ENCODE data around the gene CACNA2D1. TPM values are rescaled to one million over a fixed set of nuclear protein-coding genes. Genes with fewer than 3 reads are reported as not detected.

CACNA2D1 gene
- polyA plus RNA-seq, 2 of the 4 experiments (the other 2 are of a cell fraction), result 18.0 to 32.9 TPM

DNA sequence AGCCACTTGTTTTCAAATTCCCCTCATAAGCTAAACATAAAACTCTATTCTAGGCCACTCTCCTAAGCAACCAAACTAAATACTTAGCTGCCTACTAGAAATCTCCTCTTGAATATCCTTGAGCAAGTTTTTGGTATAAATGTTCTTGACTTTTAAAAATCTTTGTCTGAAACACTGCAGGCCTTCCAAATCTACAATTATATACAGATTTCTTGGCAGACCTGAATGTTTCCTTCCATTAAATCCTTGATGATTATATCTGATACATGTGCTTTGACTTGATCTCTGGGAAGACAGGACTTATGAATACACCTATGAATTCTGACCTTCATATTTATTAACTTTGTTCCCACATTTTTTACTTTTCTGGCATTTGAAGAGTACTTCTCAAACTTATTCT lies 314.5 kb downstream of the CACNA2D1 start (continued):
- TF ChIP-seq EP300 (IDR thresholded peaks at IDR 0.05) (no peak), NFE2L2 (conservative IDR thresholded peaks at IDR 0.05; ENCODE audit: low read length) (no peak), FOXS1 (CRISPR knock-in tag; IDR thresholded peaks at IDR 0.05) (no peak), EHMT2 (IDR thresholded peaks at IDR 0.05; ENCODE audit: low read depth) (no peak), RFX5 (IDR thresholded peaks at IDR 0.05) (no peak), HOXA7 (CRISPR knock-in tag; IDR thresholded peaks at IDR 0.05) (no peak)

DNA sequence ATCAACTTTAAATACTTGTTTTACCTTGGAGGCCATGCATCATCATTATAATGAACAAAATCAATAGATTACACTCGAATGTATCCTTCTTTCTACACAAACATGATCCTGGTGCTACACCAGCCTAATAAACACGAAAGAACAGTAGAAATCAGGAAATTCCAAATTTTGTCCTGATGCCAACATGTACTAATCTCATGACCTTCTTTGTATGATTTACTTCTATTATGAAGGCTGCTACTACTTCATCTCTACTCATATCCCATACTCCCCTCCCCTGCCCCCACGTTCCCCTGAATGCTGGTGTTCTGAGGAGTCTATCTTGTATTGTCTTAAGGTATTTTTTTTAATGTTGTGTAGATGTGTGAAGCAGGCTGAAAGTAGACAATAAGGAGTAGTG lies 315.0 kb downstream of the CACNA2D1 start:
- ATAC-seq (no peak), FAIRE-seq (no peak), DNase-seq (ENCODE audit: low read depth in 1 of 2, low spot score in 1 of 2) (no peak)
- Histone ChIP-seq H3K27ac (no peak overlapping the region), H3K9me3 (no peaks in the 10 kb centered on the region), H3K4me1 (no peaks in the 10 kb centered on the region), H3K4me3 (no peak overlapping the region), H3K4me2 (no peak overlapping the region)
- WGBS (ENCODE audit: missing lambda C conversion rate), result 87% methylated on average over 3 of the region's 3 CpGs
- ChIA-PET POLR2A (no interaction called here), CTCF (no interaction called here)
- TF ChIP-seq CBX2 (IDR thresholded peaks at IDR 0.05; ENCODE audit: borderline replicate concordance, low read depth) (no peak), PBX3 (IDR thresholded peaks at IDR 0.05) (no peak), KDM5A (IDR thresholded peaks at IDR 0.05) (no peak), ZSCAN20 (CRISPR knock-in tag; IDR thresholded peaks at IDR 0.05) (no peak), NR3C1 (IDR thresholded peaks at IDR 0.05) (no peak), HOXB5 (CRISPR knock-in tag; IDR thresholded peaks at IDR 0.05) (no peak), MYC (IDR thresholded peaks at IDR 0.05; ENCODE audit: borderline replicate concordance, low read length) (no peak), BCL3 (IDR thresholded peaks at IDR 0.05) (no peak), ATOH8 (CRISPR knock-in tag; IDR thresholded peaks at IDR 0.05; ENCODE audit: low read depth) (no peak), GATA3 (IDR thresholded peaks at IDR 0.05; ENCODE audit: borderline replicate concordance) (no peak), TP53 (CRISPR knock-in tag; IDR thresholded peaks at IDR 0.05) (no peak), NPAS2 (CRISPR knock-in tag; IDR thresholded peaks at IDR 0.05; ENCODE audit: borderline replicate concordance) (no peak), ZC3H11A (IDR thresholded peaks at IDR 0.05) (no peak), NFE2L2 (conservative IDR thresholded peaks at IDR 0.05; ENCODE audit: low read length) (no peak)
- TF ChIP-seq, protein P1, sequence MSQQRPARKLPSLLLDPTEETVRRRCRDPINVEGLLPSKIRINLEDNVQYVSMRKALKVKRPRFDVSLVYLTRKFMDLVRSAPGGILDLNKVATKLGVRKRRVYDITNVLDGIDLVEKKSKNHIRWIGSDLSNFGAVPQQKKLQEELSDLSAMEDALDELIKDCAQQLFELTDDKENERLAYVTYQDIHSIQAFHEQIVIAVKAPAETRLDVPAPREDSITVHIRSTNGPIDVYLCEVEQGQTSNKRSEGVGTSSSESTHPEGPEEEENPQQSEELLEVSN (IDR thresholded peaks at IDR 0.05; ENCODE audit: borderline replicate concordance, low read depth), result no peak

- POLR2A ChIA-PET, result no interaction called here
- H3K4me3 ChIP-seq, result no peak overlapping the region
- no peak overlapping the region for H3K4me2 ChIP-seq
- no peaks in the 10 kb centered on the region for H3K9me3 ChIP-seq
- no peak for TF ChIP-seq PHF8 (IDR thresholded peaks at IDR 0.05; ENCODE audit: borderline replicate concordance, low read depth)
- no peak for TF ChIP-seq KDM5A (IDR thresholded peaks at IDR 0.05)
- no peak for TF ChIP-seq JUNB (IDR thresholded peaks at IDR 0.05)
- TF ChIP-seq FOSL2 (IDR thresholded peaks at IDR 0.05), result no peak
- no peak for TF ChIP-seq FOSL2 (CRISPR knock-in tag; IDR thresholded peaks at IDR 0.05)
- TF ChIP-seq EP300 (IDR thresholded peaks at IDR 0.05), result no peak
- TF ChIP-seq, protein P2, sequence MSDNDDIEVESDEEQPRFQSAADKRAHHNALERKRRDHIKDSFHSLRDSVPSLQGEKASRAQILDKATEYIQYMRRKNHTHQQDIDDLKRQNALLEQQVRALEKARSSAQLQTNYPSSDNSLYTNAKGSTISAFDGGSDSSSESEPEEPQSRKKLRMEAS (IDR thresholded peaks at IDR 0.05), result no peak
- TF ChIP-seq, protein P3, sequence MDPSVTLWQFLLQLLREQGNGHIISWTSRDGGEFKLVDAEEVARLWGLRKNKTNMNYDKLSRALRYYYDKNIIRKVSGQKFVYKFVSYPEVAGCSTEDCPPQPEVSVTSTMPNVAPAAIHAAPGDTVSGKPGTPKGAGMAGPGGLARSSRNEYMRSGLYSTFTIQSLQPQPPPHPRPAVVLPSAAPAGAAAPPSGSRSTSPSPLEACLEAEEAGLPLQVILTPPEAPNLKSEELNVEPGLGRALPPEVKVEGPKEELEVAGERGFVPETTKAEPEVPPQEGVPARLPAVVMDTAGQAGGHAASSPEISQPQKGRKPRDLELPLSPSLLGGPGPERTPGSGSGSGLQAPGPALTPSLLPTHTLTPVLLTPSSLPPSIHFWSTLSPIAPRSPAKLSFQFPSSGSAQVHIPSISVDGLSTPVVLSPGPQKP (IDR thresholded peaks at IDR 0.05; ENCODE audit: low read depth, low read length), result no peak
- TF ChIP-seq HDAC2 (IDR thresholded peaks at IDR 0.05), result no peak
- no peak for TF ChIP-seq ZSCAN20 (CRISPR knock-in tag; IDR thresholded peaks at IDR 0.05)
- TF ChIP-seq TP53 (CRISPR knock-in tag; IDR thresholded peaks at IDR 0.05), result no peak
- TF ChIP-seq, protein P1 (IDR thresholded peaks at IDR 0.05; ENCODE audit: borderline replicate concordance, low read depth), result no peak
- TF ChIP-seq CBX2 (IDR thresholded peaks at IDR 0.05; ENCODE audit: borderline replicate concordance, low read depth), result no peak
- no peak for TF ChIP-seq GATA3 (IDR thresholded peaks at IDR 0.05; ENCODE audit: borderline replicate concordance)
- no peak for TF ChIP-seq POLR2AphosphoS2 (conservative IDR thresholded peaks at IDR 0.05; ENCODE audit: low read length)
- no peak for TF ChIP-seq PBX3 (IDR thresholded peaks at IDR 0.05)
- no peaks in the 10 kb centered on the region for H3K4me1 ChIP-seq
- no peak for ATAC-seq
- CTCF ChIA-PET, result interaction anchor here (1.1 kb wide), 1 partner anchor 20 kb away, joined by 3 read pairs; no protein-coding TSS in a partner anchor
- no peak for DNase-seq (ENCODE audit: low read depth in 1 of 2, low spot score in 1 of 2)
- FAIRE-seq, result no peak
- WGBS (ENCODE audit: missing lambda C conversion rate), result 94% methylated on average over 1 of the region's 1 CpG
- no peak overlapping the region for H3K27ac ChIP-seq
Observed at GRCh38 chr7:82126576-82126975, 317.0 kb downstream of the CACNA2D1 start.
